Heart right ventricle (tissue), 16 donors: ENCODE data around the gene IGF2BP2. TPM values are rescaled to one million over a fixed set of nuclear protein-coding genes. Genes with fewer than 3 reads are reported as not detected.

Experiments used
- ATAC-seq, 8 donors: fragments of 200-7000 bp; cut with Tn5 transposase; one replicate each; pipeline ENCODE4 v1.9.1; 2020; ENCODE audit warnings: mild to moderate bottlenecking in 8 of 8, moderate library complexity in 8 of 8, moderate number of reproducible peaks in 1 of 8
- DNase-seq, 2 donors: peaks; one replicate each; pipeline ENCODE4 v3.0.0-alpha.2; 2020
- H3K27ac ChIP-seq, 10 donors: fragments of 200-600 bp; sonication (generic) in 2 of 10; one replicate each; pipeline versions ENCODE4 v1.5.0 to v1.8.0; 2020 to 2022; ENCODE audit warnings: mild to moderate bottlenecking in 3 of 10
- H3K27me3 ChIP-seq, 7 donors: fragments of 200-600 bp; one replicate each; pipeline ENCODE4 v1.8.0; 2021 to 2022; ENCODE audit warnings: mild to moderate bottlenecking in 2 of 7
- H3K36me3 ChIP-seq, 9 donors: fragments of 200-600 bp; sonication (generic) in 1 of 9; one replicate each; pipeline versions ENCODE4 v1.5.0 to v1.8.0; 2020 to 2022; ENCODE audit warnings: mild to moderate bottlenecking in 2 of 9
- H3K4me1 ChIP-seq, 9 donors: fragments of 200-600 bp; sonication (generic) in 1 of 9; one replicate each; pipeline versions ENCODE4 v1.5.0 to v1.8.0; 2020 to 2022; ENCODE audit warnings: mild to moderate bottlenecking in 4 of 9
- H3K4me3 ChIP-seq, 10 donors: fragments of 200-600 bp; sonication (generic) in 2 of 10; one replicate each; pipeline versions ENCODE4 v1.5.0 to v1.8.0; 2020 to 2022; ENCODE audit warnings: mild to moderate bottlenecking in 7 of 10, moderate library complexity in 2 of 10
- H3K9me3 ChIP-seq, 11 donors: fragments of 200-600 bp in 10 of 11; sonication (generic) in 2 of 11; one replicate each; pipeline versions ENCODE4 v1.5.0 to v1.8.0; 2013 to 2022; ENCODE audit warnings: mild to moderate bottlenecking in 2 of 11, control low read depth in 1 of 11, moderate library complexity in 1 of 11
- CTCF ChIP-seq, 9 donors: fragments of 200-600 bp; sonication (generic) in 2 of 9; IDR thresholded peaks; one replicate each; pipeline versions ENCODE4 v1.5.0 to v1.8.0; 2021 to 2022; ENCODE audit warnings: antibody characterized with exemption in 9 of 9, mild to moderate bottlenecking in 5 of 9, moderate library complexity in 1 of 9
- WGBS, 2 donors: extraction: QIAGEN DNeasy Blood & Tissue Kit; methylation state at CpG; one replicate each; pipeline ENCODE4 v1.1.7; 2013; ENCODE audit warnings: inconsistent platforms in 1 of 2; 5-methylcytosine and 5-hydroxymethylcytosine counted together
- intact Hi-C, 10 donors: fragments of 100-400 bp; cut with DNase I; formaldehyde crosslinking; loops; one replicate each; pipeline versions ENCODE4 v1.11.1 to v1.14.2; 2022
- polyA plus RNA-seq, 2 donors: library from polyadenylated mRNA; stranded (reverse); fragments of 200-250 nt; gene quantifications; one replicate each; pipeline ENCODE4 v1.2.3, GENCODE V29; 2013
- total RNA-seq, 10 donors: library from RNA; stranded (reverse); fragmentation: NEBNext Ultra II Directional in 3 of 10; extraction: Animal tissue kit (Norgen Biotek cat#: 25700) in 3 of 10; gene quantifications; one replicate each; pipeline versions ENCODE4 v1.2.1 to v1.2.4, GENCODE V29; 2021 to 2023
- donor health status: Arrhythmogenic right ventricular cardiomyopathy.
- donor health status: ischemic (EF 13 %, LVEDD 7.1; RV severe dilation, severe dysfunction).
- donor health status: healthy with polysubstance abuse.
- donor health status: DM: no; HTN: yes; CAD: no.
- donor health status: DM: no; HTN: no; CAD: no.
- donor health status: ischemic (EF 25% LVEDD 6.9; RV normal size, moderate dysfunction).
- donor health status: ischemic (EF 25% LVEDD 5.7; RV mildly dilated, moderate dysfunction).
- donor health status: healthy.
- donor health status: DM: yes; HTN: yes; CAD: no.
- donor health status: Ischemic cardiomyopathy.
- donor health status: ischemic (EF 35%, LVEDD 5.7; RV mildly dilated, moderate dysfunction).
- donor health status: nonischemic (EF 11% LVEDD 7.7; RV severe dilation, severe dysfunction).
- donor health status: DM: yes; HTN: yes; CAD: no.
- donor health status: PGD.
- donor health status: ischemic (EF 29% LVEDD 5.4; RV normal size, mild dysfunction).
- donor health status: nonischemic (EF 23%, LVEDD 6.1; RV moderate dilation, normal function).

Gene IGF2BP2
- total and polyA plus RNA-seq, 12 donors: 9.4 to 17.8 (median 15.4) TPM

- DNase-seq (no peak), ATAC-seq (no peak)
- Histone ChIP-seq H3K9me3 (no peaks in the 10 kb centered on the region), H3K27me3 (no peaks in the 10 kb centered on the region), H3K27ac (no peak overlapping the region), H3K36me3 (no peaks in the 10 kb centered on the region), H3K4me3 (no peak overlapping the region), H3K4me1 (peaks cover 0 to 18% (median 4%) of the 10 kb centered on the region in 9 donors)
- intact Hi-C loops: no loop called here
- WGBS, 2 donors: 93 to 96% methylated on average over 2 of the region's 2 CpGs
- TF ChIP-seq CTCF (IDR thresholded peaks at IDR 0.05): no peak
Measured at GRCh38 chr3:185779461-185779860, 45.4 kb downstream of the IGF2BP2 start.

- intact Hi-C loops: no loop called here
- H3K9me3 ChIP-seq: no peaks in the 10 kb centered on the region
- peaks cover 0 to 23% (median 5%) of the 10 kb centered on the region in 9 donors for H3K4me1 ChIP-seq
- ATAC-seq (peak in 3 of 8 donors; percentile 33 to 61 (median 46)), DNase-seq (no peak)
- no peaks in the 10 kb centered on the region for H3K36me3 ChIP-seq
- no peak overlapping the region for H3K4me3 ChIP-seq
- TF ChIP-seq CTCF (IDR thresholded peaks at IDR 0.05): no peak
- no peaks in the 10 kb centered on the region for H3K27me3 ChIP-seq
- WGBS, 2 donors: 76 to 81% methylated on average over 1 of the region's 1 CpG
- no peak overlapping the region for H3K27ac ChIP-seq
Measured at GRCh38 chr3:185778821-185779220, 46.0 kb downstream of the IGF2BP2 start.

- WGBS, 2 donors: 71 to 75% methylated on average over 4 of the region's 4 CpGs
- ATAC-seq: no peak
- H3K4me1 ChIP-seq: peaks cover 0 to 27% (median 9%) of the 10 kb centered on the region in 9 donors
Measured at GRCh38 chr3:185778094-185778493, 46.7 kb downstream of the IGF2BP2 start.

GRCh38 chr3:185770109-185770508 lies 54.7 kb downstream of the IGF2BP2 start:
- H3K4me1 ChIP-seq: peaks cover 0 to 14% (median 11%) of the 10 kb centered on the region in 9 donors
- intact Hi-C loops: loop anchor here in 2 of 10 donors (5.0 kb wide), 2 partner anchors 93 to 98 kb away; no protein-coding TSS in a partner anchor
- WGBS, 2 donors: 88 to 89% methylated on average over 8 of the region's 8 CpGs
- DNase-seq (no peak), ATAC-seq (no peak)
- H3K27ac ChIP-seq: no peak overlapping the region
- H3K4me3 ChIP-seq: no peak overlapping the region
- no peaks in the 10 kb centered on the region for H3K27me3 ChIP-seq
- H3K9me3 ChIP-seq: no peaks in the 10 kb centered on the region
- TF ChIP-seq CTCF (IDR thresholded peaks at IDR 0.05): no peak
- H3K36me3 ChIP-seq: no peaks in the 10 kb centered on the region

More at GRCh38 chr3:185778094-185778493, 46.7 kb downstream of the IGF2BP2 start:
- no peak for TF ChIP-seq CTCF (IDR thresholded peaks at IDR 0.05)
- Histone ChIP-seq H3K27me3 (no peaks in the 10 kb centered on the region), H3K27ac (no peak overlapping the region), H3K9me3 (no peaks in the 10 kb centered on the region), H3K36me3 (no peaks in the 10 kb centered on the region), H3K4me3 (no peak overlapping the region)
- intact Hi-C loops: no loop called here
- no peak for DNase-seq
